WTC11 (cell line): Measurements from ENCODE around the gene PGF. TPM values are rescaled to one million over a fixed set of nuclear protein-coding genes. Genes with fewer than 3 reads are reported as not detected.
A peak's percentile ranks its signal among the peaks of the same experiment; 100 is the strongest.

Experiments
- CREM ChIP-seq: sonication (generic); formaldehyde crosslinking; IDR thresholded peaks from 2 replicates; pipeline ENCODE4 v1.8.1; 2022; ENCODE audit warnings: mild to moderate bottlenecking, missing genetic modification reagents, moderate library complexity
- ELF4 ChIP-seq: sonication (generic); formaldehyde crosslinking; IDR thresholded peaks from 2 replicates; pipeline ENCODE4 v1.8.1; 2022; ENCODE audit warnings: low read depth, mild to moderate bottlenecking, moderate library complexity, missing genetic modification reagents
- EMX1 ChIP-seq: fragments of 250-450 bp; sonication (Bioruptor Pico); IDR thresholded peaks from 2 replicates; pipeline ENCODE4 v1.8.0; 2021; ENCODE audit warnings: mild to moderate bottlenecking
- ESRRA ChIP-seq: sonication (generic); formaldehyde crosslinking; IDR thresholded peaks from 2 replicates; pipeline ENCODE4 v1.8.1; 2022; ENCODE audit warnings: mild to moderate bottlenecking, missing genetic modification reagents, borderline replicate concordance
- ETV6 ChIP-seq: sonication (generic); formaldehyde crosslinking; IDR thresholded peaks from 2 replicates; pipeline ENCODE4 v1.8.1; 2022; ENCODE audit warnings: mild to moderate bottlenecking, missing genetic modification reagents
- FOXP1 ChIP-seq: sonication (generic); formaldehyde crosslinking; IDR thresholded peaks from 2 replicates; pipeline ENCODE4 v1.8.0; 2022; ENCODE audit warnings: missing genetic modification reagents, mild to moderate bottlenecking, moderate library complexity, borderline replicate concordance
- IRF2 ChIP-seq: sonication (generic); formaldehyde crosslinking; IDR thresholded peaks from 2 replicates; pipeline ENCODE4 v1.8.0; 2022; ENCODE audit warnings: low read depth, missing genetic modification reagents, borderline replicate concordance
- NFATC4 ChIP-seq: fragments of 250-450 bp; sonication (Bioruptor Pico); IDR thresholded peaks from 2 replicates; pipeline ENCODE4 v1.9.0; 2021; ENCODE audit warnings: mild to moderate bottlenecking
- PRRX2 ChIP-seq: fragments of 250-450 bp; sonication (Bioruptor Pico); IDR thresholded peaks from 2 replicates; pipeline ENCODE4 v1.8.0; 2021; ENCODE audit warnings: mild to moderate bottlenecking
- SMAD3 ChIP-seq: sonication (generic); formaldehyde crosslinking; IDR thresholded peaks from 2 replicates; pipeline ENCODE4 v1.8.0; 2022; ENCODE audit warnings: missing genetic modification reagents, mild to moderate bottlenecking, borderline replicate concordance
- SOX15 ChIP-seq: fragments of 250-450 bp; sonication (Bioruptor Pico); IDR thresholded peaks from 2 replicates; pipeline ENCODE4 v1.9.0; 2021; ENCODE audit warnings: mild to moderate bottlenecking
- SP1 ChIP-seq: sonication (generic); formaldehyde crosslinking; conservative IDR thresholded peaks from 2 replicates; pipeline ENCODE4 v1.8.1; 2022; ENCODE audit warnings: missing genetic modification reagents
- ZNF219 ChIP-seq: sonication (generic); formaldehyde crosslinking; IDR thresholded peaks from 2 replicates; pipeline ENCODE4 v1.8.0; 2023; ENCODE audit warnings: missing genetic modification reagents, mild to moderate bottlenecking, borderline replicate concordance
- ZNF263 ChIP-seq: sonication (generic); formaldehyde crosslinking; IDR thresholded peaks from 2 replicates; pipeline ENCODE4 v1.8.1; 2022; ENCODE audit warnings: low read depth, mild to moderate bottlenecking, moderate library complexity, missing genetic modification reagents
- ZNF423 ChIP-seq: fragments of 250-450 bp; sonication (Bioruptor Pico); IDR thresholded peaks from 2 replicates; pipeline ENCODE4 v2.1.2; 2022; ENCODE audit warnings: mild to moderate bottlenecking, moderate library complexity
- total RNA-seq: library from RNA; stranded (reverse); gene quantifications from 3 replicates; pipeline ENCODE4 v1.2.3, GENCODE V29; 2021
- TF ChIP-seq, protein P1 (sequence below): sonication (generic); formaldehyde crosslinking; IDR thresholded peaks from 2 replicates; pipeline ENCODE4 v1.8.0; 2023; ENCODE audit warnings: mild to moderate bottlenecking, missing genetic modification reagents
- TF ChIP-seq, protein P2 (sequence below): sonication (generic); formaldehyde crosslinking; IDR thresholded peaks from 2 replicates; pipeline ENCODE4 v1.8.1; 2023; ENCODE audit warnings: mild to moderate bottlenecking, missing genetic modification reagents
- TF ChIP-seq, protein P3 (sequence below): sonication (generic); formaldehyde crosslinking; IDR thresholded peaks from 2 replicates; pipeline ENCODE4 v1.8.1; 2022; ENCODE audit warnings: mild to moderate bottlenecking, moderate library complexity, missing genetic modification reagents
- TF ChIP-seq, protein P4 (sequence below): fragments of 200-600 bp; IDR thresholded peaks from 2 replicates; pipeline ENCODE4 v1.8.0; 2022; ENCODE audit warnings: antibody characterized with exemption
- TF ChIP-seq, protein P5 (sequence below): fragments of 250-450 bp; sonication (Bioruptor Pico); IDR thresholded peaks from 2 replicates; pipeline ENCODE4 v1.8.0; 2021; ENCODE audit warnings: mild to moderate bottlenecking
- TF ChIP-seq, protein P6 (sequence below): sonication (generic); formaldehyde crosslinking; IDR thresholded peaks from 2 replicates; pipeline ENCODE4 v1.8.1; 2023; ENCODE audit warnings: mild to moderate bottlenecking, missing genetic modification reagents, moderate library complexity
- TF ChIP-seq, protein P7 (sequence below): sonication (generic); formaldehyde crosslinking; IDR thresholded peaks from 2 replicates; pipeline ENCODE4 v1.8.0; 2022; ENCODE audit warnings: mild to moderate bottlenecking, missing genetic modification reagents
- TF ChIP-seq, protein P8 (sequence below): sonication (generic); formaldehyde crosslinking; IDR thresholded peaks from 2 replicates; pipeline ENCODE4 v1.8.0; 2023; ENCODE audit warnings: missing genetic modification reagents, mild to moderate bottlenecking, borderline replicate concordance

Gene PGF
- total RNA-seq, 1 experiment from 2014 or later: 6.7 TPM

DNA sequence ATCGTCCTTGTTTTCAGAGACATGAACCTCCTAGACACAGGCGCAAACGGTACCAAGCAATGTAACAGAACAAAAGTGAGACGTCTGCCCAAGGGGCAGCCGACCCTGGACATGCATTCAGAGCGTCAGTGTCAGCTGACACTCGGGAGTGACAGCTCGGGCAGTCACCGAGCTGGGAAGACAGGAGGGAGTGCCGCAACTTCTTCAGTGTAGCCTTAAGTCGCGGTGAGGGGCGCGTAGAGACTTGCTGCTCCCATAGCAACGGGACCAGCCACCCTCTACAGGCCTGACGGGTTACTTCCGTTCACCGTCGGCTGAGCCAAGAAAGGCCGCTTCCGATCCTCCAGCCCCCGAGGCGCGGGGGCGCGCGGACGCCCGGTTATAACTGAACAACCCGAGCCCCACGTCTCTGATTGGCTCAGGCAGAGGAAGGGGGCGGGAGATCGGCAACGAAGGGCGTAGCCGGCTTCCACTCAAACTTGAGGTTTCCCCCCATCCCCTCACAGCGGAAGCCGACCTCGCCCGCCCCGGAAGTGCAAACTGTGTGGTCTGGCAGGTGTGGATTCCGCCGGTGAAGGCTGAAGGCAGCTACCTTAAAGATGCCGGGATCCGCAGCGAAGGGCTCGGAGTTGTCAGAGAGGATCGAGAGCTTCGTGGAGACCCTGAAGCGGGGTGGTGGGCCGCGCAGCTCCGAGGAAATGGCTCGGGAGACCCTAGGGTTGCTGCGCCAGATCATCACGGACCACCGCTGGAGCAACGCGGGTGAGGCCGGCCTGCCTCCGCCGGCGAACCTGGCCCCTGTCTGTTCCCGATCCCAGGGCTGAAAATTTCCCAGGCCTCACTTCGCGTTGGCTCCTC is 47.2 kb upstream of the PGF start, which contains the start of gene EIF2B2 (continued):
- TF ChIP-seq, protein P1, sequence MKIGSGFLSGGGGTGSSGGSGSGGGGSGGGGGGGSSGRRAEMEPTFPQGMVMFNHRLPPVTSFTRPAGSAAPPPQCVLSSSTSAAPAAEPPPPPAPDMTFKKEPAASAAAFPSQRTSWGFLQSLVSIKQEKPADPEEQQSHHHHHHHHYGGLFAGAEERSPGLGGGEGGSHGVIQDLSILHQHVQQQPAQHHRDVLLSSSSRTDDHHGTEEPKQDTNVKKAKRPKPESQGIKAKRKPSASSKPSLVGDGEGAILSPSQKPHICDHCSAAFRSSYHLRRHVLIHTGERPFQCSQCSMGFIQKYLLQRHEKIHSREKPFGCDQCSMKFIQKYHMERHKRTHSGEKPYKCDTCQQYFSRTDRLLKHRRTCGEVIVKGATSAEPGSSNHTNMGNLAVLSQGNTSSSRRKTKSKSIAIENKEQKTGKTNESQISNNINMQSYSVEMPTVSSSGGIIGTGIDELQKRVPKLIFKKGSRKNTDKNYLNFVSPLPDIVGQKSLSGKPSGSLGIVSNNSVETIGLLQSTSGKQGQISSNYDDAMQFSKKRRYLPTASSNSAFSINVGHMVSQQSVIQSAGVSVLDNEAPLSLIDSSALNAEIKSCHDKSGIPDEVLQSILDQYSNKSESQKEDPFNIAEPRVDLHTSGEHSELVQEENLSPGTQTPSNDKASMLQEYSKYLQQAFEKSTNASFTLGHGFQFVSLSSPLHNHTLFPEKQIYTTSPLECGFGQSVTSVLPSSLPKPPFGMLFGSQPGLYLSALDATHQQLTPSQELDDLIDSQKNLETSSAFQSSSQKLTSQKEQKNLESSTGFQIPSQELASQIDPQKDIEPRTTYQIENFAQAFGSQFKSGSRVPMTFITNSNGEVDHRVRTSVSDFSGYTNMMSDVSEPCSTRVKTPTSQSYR: no peak
- TF ChIP-seq SP1 (CRISPR knock-in tag) (0 out of 2 replicates have a peak, but pooled peaks have one; percentile 64), PRRX2 (no peak), ELF4 (no peak), FOXP1 (no peak; the same call in 1 of the 2 replicates), EMX1 (CRISPR knock-in tag) (no peak), SMAD3 (CRISPR knock-in tag) (no peak), IRF2 (CRISPR knock-in tag) (no peak), CREM (CRISPR knock-in tag) (no peak), ESRRA (CRISPR knock-in tag) (no peak), SOX15 (CRISPR knock-in tag) (no peak), ZNF423 (CRISPR knock-in tag) (no peak), NFATC4 (CRISPR knock-in tag) (no peak), ZNF263 (no peak), ZNF219 (no peak), ETV6 (CRISPR knock-in tag) (no peak)
- TF ChIP-seq, protein P2, sequence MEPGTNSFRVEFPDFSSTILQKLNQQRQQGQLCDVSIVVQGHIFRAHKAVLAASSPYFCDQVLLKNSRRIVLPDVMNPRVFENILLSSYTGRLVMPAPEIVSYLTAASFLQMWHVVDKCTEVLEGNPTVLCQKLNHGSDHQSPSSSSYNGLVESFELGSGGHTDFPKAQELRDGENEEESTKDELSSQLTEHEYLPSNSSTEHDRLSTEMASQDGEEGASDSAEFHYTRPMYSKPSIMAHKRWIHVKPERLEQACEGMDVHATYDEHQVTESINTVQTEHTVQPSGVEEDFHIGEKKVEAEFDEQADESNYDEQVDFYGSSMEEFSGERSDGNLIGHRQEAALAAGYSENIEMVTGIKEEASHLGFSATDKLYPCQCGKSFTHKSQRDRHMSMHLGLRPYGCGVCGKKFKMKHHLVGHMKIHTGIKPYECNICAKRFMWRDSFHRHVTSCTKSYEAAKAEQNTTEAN (CRISPR knock-in tag): no peak
- TF ChIP-seq, protein P3, sequence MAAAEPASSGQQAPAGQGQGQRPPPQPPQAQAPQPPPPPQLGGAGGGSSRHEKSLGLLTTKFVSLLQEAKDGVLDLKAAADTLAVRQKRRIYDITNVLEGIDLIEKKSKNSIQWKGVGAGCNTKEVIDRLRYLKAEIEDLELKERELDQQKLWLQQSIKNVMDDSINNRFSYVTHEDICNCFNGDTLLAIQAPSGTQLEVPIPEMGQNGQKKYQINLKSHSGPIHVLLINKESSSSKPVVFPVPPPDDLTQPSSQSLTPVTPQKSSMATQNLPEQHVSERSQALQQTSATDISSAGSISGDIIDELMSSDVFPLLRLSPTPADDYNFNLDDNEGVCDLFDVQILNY (CRISPR knock-in tag): no peak
- TF ChIP-seq, protein P4, sequence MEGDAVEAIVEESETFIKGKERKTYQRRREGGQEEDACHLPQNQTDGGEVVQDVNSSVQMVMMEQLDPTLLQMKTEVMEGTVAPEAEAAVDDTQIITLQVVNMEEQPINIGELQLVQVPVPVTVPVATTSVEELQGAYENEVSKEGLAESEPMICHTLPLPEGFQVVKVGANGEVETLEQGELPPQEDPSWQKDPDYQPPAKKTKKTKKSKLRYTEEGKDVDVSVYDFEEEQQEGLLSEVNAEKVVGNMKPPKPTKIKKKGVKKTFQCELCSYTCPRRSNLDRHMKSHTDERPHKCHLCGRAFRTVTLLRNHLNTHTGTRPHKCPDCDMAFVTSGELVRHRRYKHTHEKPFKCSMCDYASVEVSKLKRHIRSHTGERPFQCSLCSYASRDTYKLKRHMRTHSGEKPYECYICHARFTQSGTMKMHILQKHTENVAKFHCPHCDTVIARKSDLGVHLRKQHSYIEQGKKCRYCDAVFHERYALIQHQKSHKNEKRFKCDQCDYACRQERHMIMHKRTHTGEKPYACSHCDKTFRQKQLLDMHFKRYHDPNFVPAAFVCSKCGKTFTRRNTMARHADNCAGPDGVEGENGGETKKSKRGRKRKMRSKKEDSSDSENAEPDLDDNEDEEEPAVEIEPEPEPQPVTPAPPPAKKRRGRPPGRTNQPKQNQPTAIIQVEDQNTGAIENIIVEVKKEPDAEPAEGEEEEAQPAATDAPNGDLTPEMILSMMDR: no peak
- TF ChIP-seq, protein P5, sequence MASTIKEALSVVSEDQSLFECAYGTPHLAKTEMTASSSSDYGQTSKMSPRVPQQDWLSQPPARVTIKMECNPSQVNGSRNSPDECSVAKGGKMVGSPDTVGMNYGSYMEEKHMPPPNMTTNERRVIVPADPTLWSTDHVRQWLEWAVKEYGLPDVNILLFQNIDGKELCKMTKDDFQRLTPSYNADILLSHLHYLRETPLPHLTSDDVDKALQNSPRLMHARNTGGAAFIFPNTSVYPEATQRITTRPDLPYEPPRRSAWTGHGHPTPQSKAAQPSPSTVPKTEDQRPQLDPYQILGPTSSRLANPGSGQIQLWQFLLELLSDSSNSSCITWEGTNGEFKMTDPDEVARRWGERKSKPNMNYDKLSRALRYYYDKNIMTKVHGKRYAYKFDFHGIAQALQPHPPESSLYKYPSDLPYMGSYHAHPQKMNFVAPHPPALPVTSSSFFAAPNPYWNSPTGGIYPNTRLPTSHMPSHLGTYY (CRISPR knock-in tag): no peak
- TF ChIP-seq, protein P6, sequence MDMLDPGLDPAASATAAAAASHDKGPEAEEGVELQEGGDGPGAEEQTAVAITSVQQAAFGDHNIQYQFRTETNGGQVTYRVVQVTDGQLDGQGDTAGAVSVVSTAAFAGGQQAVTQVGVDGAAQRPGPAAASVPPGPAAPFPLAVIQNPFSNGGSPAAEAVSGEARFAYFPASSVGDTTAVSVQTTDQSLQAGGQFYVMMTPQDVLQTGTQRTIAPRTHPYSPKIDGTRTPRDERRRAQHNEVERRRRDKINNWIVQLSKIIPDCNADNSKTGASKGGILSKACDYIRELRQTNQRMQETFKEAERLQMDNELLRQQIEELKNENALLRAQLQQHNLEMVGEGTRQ: no peak; the same call in 1 of the 2 replicates
- TF ChIP-seq, protein P7, sequence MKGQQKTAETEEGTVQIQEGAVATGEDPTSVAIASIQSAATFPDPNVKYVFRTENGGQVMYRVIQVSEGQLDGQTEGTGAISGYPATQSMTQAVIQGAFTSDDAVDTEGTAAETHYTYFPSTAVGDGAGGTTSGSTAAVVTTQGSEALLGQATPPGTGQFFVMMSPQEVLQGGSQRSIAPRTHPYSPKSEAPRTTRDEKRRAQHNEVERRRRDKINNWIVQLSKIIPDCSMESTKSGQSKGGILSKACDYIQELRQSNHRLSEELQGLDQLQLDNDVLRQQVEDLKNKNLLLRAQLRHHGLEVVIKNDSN: peak; percentile 33; the same call in 1 of the 2 replicates
- TF ChIP-seq, protein P8, sequence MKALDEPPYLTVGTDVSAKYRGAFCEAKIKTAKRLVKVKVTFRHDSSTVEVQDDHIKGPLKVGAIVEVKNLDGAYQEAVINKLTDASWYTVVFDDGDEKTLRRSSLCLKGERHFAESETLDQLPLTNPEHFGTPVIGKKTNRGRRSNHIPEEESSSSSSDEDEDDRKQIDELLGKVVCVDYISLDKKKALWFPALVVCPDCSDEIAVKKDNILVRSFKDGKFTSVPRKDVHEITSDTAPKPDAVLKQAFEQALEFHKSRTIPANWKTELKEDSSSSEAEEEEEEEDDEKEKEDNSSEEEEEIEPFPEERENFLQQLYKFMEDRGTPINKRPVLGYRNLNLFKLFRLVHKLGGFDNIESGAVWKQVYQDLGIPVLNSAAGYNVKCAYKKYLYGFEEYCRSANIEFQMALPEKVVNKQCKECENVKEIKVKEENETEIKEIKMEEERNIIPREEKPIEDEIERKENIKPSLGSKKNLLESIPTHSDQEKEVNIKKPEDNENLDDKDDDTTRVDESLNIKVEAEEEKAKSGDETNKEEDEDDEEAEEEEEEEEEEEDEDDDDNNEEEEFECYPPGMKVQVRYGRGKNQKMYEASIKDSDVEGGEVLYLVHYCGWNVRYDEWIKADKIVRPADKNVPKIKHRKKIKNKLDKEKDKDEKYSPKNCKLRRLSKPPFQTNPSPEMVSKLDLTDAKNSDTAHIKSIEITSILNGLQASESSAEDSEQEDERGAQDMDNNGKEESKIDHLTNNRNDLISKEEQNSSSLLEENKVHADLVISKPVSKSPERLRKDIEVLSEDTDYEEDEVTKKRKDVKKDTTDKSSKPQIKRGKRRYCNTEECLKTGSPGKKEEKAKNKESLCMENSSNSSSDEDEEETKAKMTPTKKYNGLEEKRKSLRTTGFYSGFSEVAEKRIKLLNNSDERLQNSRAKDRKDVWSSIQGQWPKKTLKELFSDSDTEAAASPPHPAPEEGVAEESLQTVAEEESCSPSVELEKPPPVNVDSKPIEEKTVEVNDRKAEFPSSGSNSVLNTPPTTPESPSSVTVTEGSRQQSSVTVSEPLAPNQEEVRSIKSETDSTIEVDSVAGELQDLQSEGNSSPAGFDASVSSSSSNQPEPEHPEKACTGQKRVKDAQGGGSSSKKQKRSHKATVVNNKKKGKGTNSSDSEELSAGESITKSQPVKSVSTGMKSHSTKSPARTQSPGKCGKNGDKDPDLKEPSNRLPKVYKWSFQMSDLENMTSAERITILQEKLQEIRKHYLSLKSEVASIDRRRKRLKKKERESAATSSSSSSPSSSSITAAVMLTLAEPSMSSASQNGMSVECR (CRISPR knock-in tag): peak; percentile 78; the same call in 1 of the 2 replicates
